ENCODE data around the gene SENP5. TPM values are rescaled to one million over a fixed set of nuclear protein-coding genes. Genes with fewer than 3 reads are reported as not detected.

Gene SENP5
- total RNA-seq, 2 donors from 2014 or later, result 29.4 to 77.6 TPM

DNA sequence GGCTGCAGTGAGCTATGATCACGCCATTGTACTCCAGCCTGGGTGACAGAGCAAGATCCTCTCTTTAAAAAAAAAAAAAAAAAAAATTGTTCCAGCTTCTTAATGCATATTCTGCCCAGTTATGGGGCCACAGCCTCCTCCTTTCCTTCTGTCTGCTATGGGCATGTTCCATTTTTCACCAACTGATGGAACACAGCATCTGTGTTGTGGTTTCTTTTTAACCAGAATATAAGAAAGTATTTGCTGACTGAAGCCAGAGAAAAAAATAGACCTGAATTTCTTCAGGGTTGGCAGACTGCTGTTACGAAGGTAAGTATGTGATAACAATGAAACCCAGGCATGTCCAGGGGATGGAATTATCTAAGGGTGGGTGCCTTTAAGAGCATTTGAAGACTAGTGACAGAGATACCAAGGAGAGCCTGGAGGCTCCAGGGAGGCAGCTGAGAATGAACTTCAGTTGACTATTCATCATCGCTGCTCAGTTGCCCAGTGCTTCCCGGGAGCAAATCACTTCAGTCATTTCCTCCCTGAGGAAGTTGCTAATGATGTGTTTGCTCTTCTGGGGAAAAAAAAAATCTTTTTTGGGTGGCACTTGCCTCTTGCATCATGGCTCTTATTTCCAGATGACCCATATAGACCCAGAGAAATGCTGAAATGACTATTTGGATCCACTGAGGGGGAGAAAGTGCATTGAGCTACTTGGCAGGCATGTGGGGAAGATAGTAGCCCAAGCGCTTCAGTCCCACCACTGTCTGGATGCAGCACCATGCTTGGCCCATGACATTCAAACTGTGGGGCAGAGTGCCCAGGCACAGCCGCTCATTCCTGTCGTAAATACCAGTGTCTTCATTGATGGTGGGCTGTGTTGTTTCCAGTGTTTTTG, 60.1 kb downstream of the SENP5 start:
- H3K27ac ChIP-seq, result no peak overlapping the region
- DNase-seq (ENCODE audit: low spot score) (no peak), ATAC-seq (ENCODE audit: insufficient number of reproducible peaks, low FRiP score, low read depth) (no peak)
- H3K27me3 ChIP-seq (replicated peaks; ENCODE audit: insufficient read depth), result no peaks in the 10 kb centered on the region
- H3K4me1 ChIP-seq (ENCODE audit: control insufficient read depth in 1 of 2, low read depth in 2 of 2), result no peaks in the 10 kb centered on the region
- H3K4me3 ChIP-seq, result no peak overlapping the region
- peaks cover 36% of the 10 kb centered on the region for H3K36me3 ChIP-seq
- TF ChIP-seq, protein P1, sequence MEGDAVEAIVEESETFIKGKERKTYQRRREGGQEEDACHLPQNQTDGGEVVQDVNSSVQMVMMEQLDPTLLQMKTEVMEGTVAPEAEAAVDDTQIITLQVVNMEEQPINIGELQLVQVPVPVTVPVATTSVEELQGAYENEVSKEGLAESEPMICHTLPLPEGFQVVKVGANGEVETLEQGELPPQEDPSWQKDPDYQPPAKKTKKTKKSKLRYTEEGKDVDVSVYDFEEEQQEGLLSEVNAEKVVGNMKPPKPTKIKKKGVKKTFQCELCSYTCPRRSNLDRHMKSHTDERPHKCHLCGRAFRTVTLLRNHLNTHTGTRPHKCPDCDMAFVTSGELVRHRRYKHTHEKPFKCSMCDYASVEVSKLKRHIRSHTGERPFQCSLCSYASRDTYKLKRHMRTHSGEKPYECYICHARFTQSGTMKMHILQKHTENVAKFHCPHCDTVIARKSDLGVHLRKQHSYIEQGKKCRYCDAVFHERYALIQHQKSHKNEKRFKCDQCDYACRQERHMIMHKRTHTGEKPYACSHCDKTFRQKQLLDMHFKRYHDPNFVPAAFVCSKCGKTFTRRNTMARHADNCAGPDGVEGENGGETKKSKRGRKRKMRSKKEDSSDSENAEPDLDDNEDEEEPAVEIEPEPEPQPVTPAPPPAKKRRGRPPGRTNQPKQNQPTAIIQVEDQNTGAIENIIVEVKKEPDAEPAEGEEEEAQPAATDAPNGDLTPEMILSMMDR (IDR thresholded peaks at IDR 0.05), result no peak
- H3K9me3 ChIP-seq, result no peaks in the 10 kb centered on the region

DNA sequence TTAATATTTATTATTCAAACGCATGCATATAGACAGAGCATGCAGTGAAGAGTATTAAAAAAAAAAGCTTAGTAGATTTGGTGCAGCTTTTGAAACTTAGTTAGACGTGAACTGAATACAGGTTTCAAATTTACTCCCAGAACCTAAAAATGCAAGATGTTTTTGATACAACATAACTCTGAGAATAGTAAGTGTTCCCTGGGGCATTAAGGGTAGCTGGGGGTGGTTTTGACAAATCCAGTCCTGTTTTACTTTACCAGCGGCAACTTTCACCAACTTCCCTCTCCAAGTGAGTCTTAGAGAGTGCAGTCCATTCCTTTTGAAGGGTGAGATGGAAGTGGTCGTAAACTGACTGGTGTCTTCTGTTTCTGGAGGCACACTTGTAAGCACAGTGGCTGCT, 63.4 kb downstream of the SENP5 start:
- TF ChIP-seq, protein P1 (IDR thresholded peaks at IDR 0.05), result no peak
- peaks cover 51% of the 10 kb centered on the region for H3K36me3 ChIP-seq
- no peak for DNase-seq (ENCODE audit: low spot score)

DNA sequence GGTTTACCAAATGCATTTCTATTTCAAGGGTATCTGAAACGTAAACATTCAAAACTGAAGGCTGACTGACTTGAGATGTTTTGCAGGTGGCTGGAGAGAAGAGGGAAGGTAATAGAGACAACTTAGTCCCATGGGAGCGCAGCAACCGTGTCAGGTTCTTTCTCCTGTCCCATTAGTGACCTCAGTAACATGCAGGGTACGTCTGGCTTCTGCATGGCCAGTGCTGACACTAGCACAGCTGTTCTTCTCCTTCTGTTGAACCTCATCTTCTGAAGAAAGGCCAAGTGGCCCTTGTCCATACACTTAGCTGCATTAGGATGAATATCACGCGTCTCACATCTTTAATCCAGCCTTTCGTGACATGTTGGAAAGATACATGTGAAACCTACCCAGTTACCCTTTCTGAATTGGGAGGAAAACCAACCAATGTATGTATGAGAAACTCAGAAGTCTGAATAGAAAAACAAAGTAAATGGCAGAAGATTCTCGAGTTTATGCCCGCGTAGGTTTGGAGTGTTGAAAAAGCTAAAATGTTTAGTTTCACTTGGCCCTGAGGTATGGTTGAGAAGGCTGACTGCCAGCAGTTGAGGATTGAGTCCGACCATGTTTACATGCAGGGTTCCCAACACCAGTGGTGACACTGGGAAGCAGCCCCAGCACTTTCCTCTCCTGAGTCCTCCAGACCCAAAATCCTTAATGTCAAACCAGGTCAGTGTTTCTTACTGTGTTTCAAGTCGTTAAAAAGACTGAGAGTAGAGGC, 64.3 kb downstream of the SENP5 start:
- ATAC-seq (ENCODE audit: insufficient number of reproducible peaks, low FRiP score, low read depth), result no peak

More for the DNA sequence above, 63.4 kb downstream of the SENP5 start:
- Histone ChIP-seq H3K9me3 (no peaks in the 10 kb centered on the region), H3K27me3 (replicated peaks; ENCODE audit: insufficient read depth) (no peaks in the 10 kb centered on the region), H3K4me3 (no peak overlapping the region), H3K4me1 (ENCODE audit: control insufficient read depth in 1 of 2, low read depth in 2 of 2) (no peaks in the 10 kb centered on the region), H3K27ac (no peak overlapping the region)
- ATAC-seq (ENCODE audit: insufficient number of reproducible peaks, low FRiP score, low read depth), result no peak

DNA sequence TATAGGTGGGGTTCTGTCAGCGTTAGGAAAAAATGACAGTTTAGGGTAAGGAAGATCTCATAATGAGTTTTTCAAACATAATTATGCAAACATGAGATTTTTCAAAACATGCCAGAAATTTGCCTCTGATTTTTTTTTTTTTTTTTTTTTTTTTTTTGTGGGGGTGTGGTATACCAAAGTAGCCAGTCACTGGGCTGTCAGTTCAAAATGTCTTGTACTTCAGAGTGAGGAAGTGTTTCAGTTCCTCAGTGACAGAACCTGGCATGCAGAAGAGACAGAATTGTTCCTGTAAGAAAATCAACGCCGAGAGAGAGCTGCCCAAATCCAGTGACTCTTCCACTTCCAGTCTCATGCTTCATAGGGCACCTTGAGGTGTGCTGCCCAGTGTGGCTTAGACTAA, 64.9 kb downstream of the SENP5 start:
- ATAC-seq (ENCODE audit: insufficient number of reproducible peaks, low FRiP score, low read depth), result no peak
- DNase-seq (ENCODE audit: low spot score), result no peak
- no peaks in the 10 kb centered on the region for H3K9me3 ChIP-seq
- H3K4me3 ChIP-seq, result no peak overlapping the region
- peaks cover 58% of the 10 kb centered on the region for H3K36me3 ChIP-seq
- no peak overlapping the region for H3K27ac ChIP-seq
- H3K4me1 ChIP-seq (ENCODE audit: control insufficient read depth in 1 of 2, low read depth in 2 of 2), result no peaks in the 10 kb centered on the region
- TF ChIP-seq, protein P1 (IDR thresholded peaks at IDR 0.05), result no peak
- no peaks in the 10 kb centered on the region for H3K27me3 ChIP-seq (replicated peaks; ENCODE audit: insufficient read depth)

More for the DNA sequence above, 64.3 kb downstream of the SENP5 start:
- DNase-seq (ENCODE audit: low spot score), result no peak
- Histone ChIP-seq H3K27ac (no peak overlapping the region), H3K9me3 (no peaks in the 10 kb centered on the region), H3K36me3 (peaks cover 55% of the 10 kb centered on the region), H3K27me3 (replicated peaks; ENCODE audit: insufficient read depth) (no peaks in the 10 kb centered on the region), H3K4me1 (ENCODE audit: control insufficient read depth in 1 of 2, low read depth in 2 of 2) (no peaks in the 10 kb centered on the region), H3K4me3 (no peak overlapping the region)
- TF ChIP-seq, protein P1 (IDR thresholded peaks at IDR 0.05), result no peak

DNA sequence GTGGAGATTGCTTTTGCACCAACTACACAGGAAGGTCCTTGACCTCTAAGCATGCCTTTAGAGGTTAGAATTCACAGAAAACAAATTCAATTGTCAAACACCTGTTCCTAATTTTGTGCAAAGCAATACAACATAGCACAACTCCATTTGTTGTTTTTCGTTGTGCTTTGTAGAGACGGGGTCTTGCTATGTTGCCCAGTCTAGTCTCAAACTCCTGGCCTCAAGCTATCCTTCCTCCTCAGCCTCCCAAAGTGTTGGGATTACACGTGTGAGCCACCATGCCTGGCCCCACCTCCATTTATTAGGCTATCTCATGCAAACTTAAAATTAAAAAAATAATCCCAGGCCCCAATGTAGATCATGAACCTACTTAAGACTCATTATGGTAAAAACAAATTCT, 68.6 kb downstream of the SENP5 start:
- peaks cover 49% of the 10 kb centered on the region for H3K36me3 ChIP-seq
- ATAC-seq (ENCODE audit: insufficient number of reproducible peaks, low FRiP score, low read depth) (no peak), DNase-seq (ENCODE audit: low spot score) (no peak)
- TF ChIP-seq, protein P1 (IDR thresholded peaks at IDR 0.05), result no peak
- H3K27me3 ChIP-seq (replicated peaks; ENCODE audit: insufficient read depth), result no peaks in the 10 kb centered on the region
- H3K9me3 ChIP-seq, result no peaks in the 10 kb centered on the region
- no peak overlapping the region for H3K4me3 ChIP-seq
- peaks cover 7 to 13% of the 10 kb centered on the region in 2 donors for H3K4me1 ChIP-seq (ENCODE audit: control insufficient read depth in 1 of 2, low read depth in 2 of 2)
- no peak overlapping the region for H3K27ac ChIP-seq

Measured in thoracic aorta (tissue), 2 donors.